A549 treated with dexamethasone at 1 μM for 4 hours (cell line): ENCODE data around the gene BMPER. TPM values are rescaled to one million over a fixed set of nuclear protein-coding genes. Genes with fewer than 3 reads are reported as not detected.

ENCODE experiments used
- total RNA-seq: library from RNA; stranded (reverse); fragments of 200-300 nt; extraction: Qiagen RNA extraction; gene quantifications from 5 replicates; pipeline ENCODE4 v1.2.3, GENCODE V29; 2022

Gene BMPER
- 4.2 to 6.8 TPM (median 4.6 TPM) in 5 replicates for total RNA-seq

DNA sequence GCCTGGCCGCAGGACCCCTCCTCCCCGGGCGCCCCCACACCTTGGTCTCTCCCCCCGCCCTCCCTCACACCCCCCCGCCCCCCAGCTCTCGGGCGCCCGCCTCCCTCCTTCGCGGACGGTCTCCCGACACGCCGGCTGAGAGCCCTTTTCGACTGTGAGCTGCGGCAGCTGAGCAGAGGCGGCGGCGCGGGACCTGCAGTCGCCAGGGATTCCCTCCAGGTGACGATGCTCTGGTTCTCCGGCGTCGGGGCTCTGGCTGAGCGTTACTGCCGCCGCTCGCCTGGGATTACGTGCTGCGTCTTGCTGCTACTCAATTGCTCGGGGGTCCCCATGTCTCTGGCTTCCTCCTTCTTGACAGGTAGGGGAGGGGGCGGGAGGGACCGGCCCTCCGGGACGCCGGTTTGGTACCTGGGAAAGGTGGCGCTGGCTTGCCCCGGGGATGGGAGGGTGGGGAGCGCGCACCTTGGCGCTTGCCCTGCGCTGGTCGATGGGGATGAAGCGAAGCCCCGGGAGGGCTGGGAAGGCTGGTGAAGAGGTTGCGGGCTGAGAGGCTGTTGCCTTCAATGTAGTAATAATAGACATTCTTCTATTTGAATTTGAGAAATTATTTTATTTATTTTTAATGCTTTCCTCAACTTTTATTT is at the start of gene BMPER:
Gene BMPER (plus strand): TSS at position 151 of the 644 bp plus-strand sequence. CDS start 75 bp downstream, at position 226.

